Occipital lobe (tissue), 2 donors: Measurements from ENCODE around the gene CNIH4. TPM values are rescaled to one million over a fixed set of nuclear protein-coding genes. Genes with fewer than 3 reads are reported as not detected.
"Not testable (repeated sequence)": the region's sequence is repeated elsewhere in the genome, so short reads cannot be mapped to it uniquely, and the experiment has no call there.

Source experiments
- DNase-seq: peaks from one replicate; lab custom pipeline; 2025; lab: John Stamatoyannopoulos, UW
- total RNA-seq: library from RNA; depleted of rRNA; stranded (reverse); fragments of >200 nt; gene quantifications from one replicate; pipeline ENCODE4 v1.2.3, GENCODE V29; 2014

Gene CNIH4
- total RNA-seq: 34.2 TPM

GRCh38 chr1:224356685-224357625 is at the start of gene CNIH4:
Gene CNIH4, plus strand, starts transcription at chr1:224356879. Its CDS starts 46 bp downstream, at chr1:224356925.
- peak; percentile 93 for DNase-seq

GRCh38 chr1:224308064-224308463 is 48.6 kb upstream of the CNIH4 start:
- no peak for DNase-seq

- not testable (repeated sequence) for DNase-seq
These were observed 45.2 kb upstream of the CNIH4 start for GRCh38 chr1:224311503-224311902.

GRCh38 chr1:224312025-224312424 is 44.7 kb upstream of the CNIH4 start:
- no peak for DNase-seq

- no peak for DNase-seq
These were observed 39.2 kb upstream of the CNIH4 start for GRCh38 chr1:224317383-224318045.

GRCh38 chr1:224321706-224322105 is 35.0 kb upstream of the CNIH4 start:
- DNase-seq: no peak

GRCh38 chr1:224325959-224326358 is 30.7 kb upstream of the CNIH4 start:
- no peak for DNase-seq

- no peak for DNase-seq
These were observed 28.0 kb upstream of the CNIH4 start for GRCh38 chr1:224328644-224329043.

- DNase-seq: no peak
These were observed 27.2 kb upstream of the CNIH4 start for GRCh38 chr1:224329484-224329841.

- peak; percentile 73 for DNase-seq
These were observed 26.6 kb upstream of the CNIH4 start, which contains the start of gene NVL for GRCh38 chr1:224329842-224330753. Gene NVL, minus strand, starts transcription at chr1:224330172. Its CDS starts 45 bp downstream, at chr1:224330127.

GRCh38 chr1:224331326-224331725 is 25.4 kb upstream of the CNIH4 start:
- no peak for DNase-seq

- no peak for DNase-seq
These were observed 24.9 kb upstream of the CNIH4 start for GRCh38 chr1:224331824-224332223.

- DNase-seq: no peak
These were observed 23.3 kb upstream of the CNIH4 start for GRCh38 chr1:224333309-224333926.

- no peak for DNase-seq
These were observed 22.5 kb upstream of the CNIH4 start for GRCh38 chr1:224333939-224334786.

GRCh38 chr1:224338150-224338838 is 18.4 kb upstream of the CNIH4 start:
- no peak for DNase-seq

- no peak for DNase-seq
These were observed 17.1 kb upstream of the CNIH4 start for GRCh38 chr1:224339442-224340033.

- not testable (repeated sequence) for DNase-seq
These were observed 16.0 kb upstream of the CNIH4 start for GRCh38 chr1:224340453-224341384.

- DNase-seq: no peak
These were observed 13.0 kb upstream of the CNIH4 start for GRCh38 chr1:224343679-224344078.
